Measurements from ENCODE around the gene B3GNT4.
"Not testable (repeated sequence)": the region's sequence is repeated elsewhere in the genome, so short reads cannot be mapped to it uniquely, and the experiment has no call there.

B3GNT4 gene

GRCh38 chr12:122250536-122250935, 47.0 kb downstream of the B3GNT4 start:
- ATAC-seq: no peak

DNA sequence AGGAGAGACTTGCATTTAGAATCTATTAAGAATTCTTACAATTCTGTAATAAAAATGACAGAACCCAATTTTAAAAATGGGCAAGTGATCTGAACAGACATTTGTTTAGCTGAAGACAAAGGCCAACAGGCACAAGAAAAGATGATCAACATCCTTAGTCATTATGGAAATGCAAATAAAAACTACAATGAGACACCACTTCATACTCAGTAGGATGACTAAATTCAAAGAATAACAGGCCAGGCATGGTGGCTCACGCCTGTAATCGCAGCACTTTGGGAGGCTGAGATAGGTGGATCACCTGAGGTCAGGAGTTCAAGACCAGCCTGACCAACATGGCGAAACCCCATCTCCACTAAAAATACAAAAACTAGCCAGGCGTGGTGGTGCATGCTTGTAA, 55.0 kb downstream of the B3GNT4 start:
- not testable (repeated sequence) for ATAC-seq

More at GRCh38 chr12:122250536-122250935, 47.0 kb downstream of the B3GNT4 start:
- TF ChIP-seq GLIS3 (CRISPR knock-in tag; IDR thresholded peaks at IDR 0.05) (no peak), ZNF70 (CRISPR knock-in tag; IDR thresholded peaks at IDR 0.05) (no peak), ESRRG (CRISPR knock-in tag; IDR thresholded peaks at IDR 0.05) (no peak), PPARA (CRISPR knock-in tag; IDR thresholded peaks at IDR 0.05; ENCODE audit: borderline replicate concordance) (no peak), TSHZ2 (CRISPR knock-in tag; IDR thresholded peaks at IDR 0.05) (no peak), SNAI2 (CRISPR knock-in tag; IDR thresholded peaks at IDR 0.05) (no peak), OSR1 (CRISPR knock-in tag; IDR thresholded peaks at IDR 0.05) (no peak), ZNF8 (CRISPR knock-in tag; IDR thresholded peaks at IDR 0.05) (no peak)
